GM10266 (cell line): Measurements from ENCODE around the gene ZXDC.

Source experiments
- DNase-seq: peaks from one replicate; pipeline ENCODE4 v3.0.0; 2012; ENCODE audit errors: extremely low spot score
- TF ChIP-seq, protein P1 (sequence below): IDR thresholded peaks from 2 replicates; pipeline ENCODE4 v1.5.1; 2012; ENCODE audit warnings: mild to moderate bottlenecking, low read depth; ENCODE audit not compliant: control insufficient read depth, insufficient read depth; ENCODE audit errors: missing control alignments

ZXDC gene

DNA sequence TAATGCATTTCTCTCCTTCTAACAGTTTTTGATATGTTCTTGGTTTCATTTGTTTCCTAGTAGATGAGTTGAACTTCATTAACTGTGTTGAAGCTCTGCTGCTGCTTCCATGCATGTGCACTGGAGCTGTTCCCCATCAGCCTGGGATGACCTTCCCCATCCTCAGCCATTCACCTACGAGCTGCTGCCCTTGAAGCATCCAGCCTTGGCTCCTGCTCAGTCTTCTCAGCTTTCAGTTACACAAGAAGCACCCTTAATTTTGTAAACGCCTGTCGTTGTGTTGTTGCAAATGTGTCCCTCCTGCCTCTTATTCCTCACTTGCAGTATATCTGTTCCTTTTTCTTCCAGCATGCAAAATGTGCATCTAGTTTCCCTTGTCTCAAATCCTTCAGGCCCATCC lies 8.5 kb upstream of the ZXDC start:
- no peak for DNase-seq
- TF ChIP-seq, protein P1, sequence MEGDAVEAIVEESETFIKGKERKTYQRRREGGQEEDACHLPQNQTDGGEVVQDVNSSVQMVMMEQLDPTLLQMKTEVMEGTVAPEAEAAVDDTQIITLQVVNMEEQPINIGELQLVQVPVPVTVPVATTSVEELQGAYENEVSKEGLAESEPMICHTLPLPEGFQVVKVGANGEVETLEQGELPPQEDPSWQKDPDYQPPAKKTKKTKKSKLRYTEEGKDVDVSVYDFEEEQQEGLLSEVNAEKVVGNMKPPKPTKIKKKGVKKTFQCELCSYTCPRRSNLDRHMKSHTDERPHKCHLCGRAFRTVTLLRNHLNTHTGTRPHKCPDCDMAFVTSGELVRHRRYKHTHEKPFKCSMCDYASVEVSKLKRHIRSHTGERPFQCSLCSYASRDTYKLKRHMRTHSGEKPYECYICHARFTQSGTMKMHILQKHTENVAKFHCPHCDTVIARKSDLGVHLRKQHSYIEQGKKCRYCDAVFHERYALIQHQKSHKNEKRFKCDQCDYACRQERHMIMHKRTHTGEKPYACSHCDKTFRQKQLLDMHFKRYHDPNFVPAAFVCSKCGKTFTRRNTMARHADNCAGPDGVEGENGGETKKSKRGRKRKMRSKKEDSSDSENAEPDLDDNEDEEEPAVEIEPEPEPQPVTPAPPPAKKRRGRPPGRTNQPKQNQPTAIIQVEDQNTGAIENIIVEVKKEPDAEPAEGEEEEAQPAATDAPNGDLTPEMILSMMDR: no peak

DNA sequence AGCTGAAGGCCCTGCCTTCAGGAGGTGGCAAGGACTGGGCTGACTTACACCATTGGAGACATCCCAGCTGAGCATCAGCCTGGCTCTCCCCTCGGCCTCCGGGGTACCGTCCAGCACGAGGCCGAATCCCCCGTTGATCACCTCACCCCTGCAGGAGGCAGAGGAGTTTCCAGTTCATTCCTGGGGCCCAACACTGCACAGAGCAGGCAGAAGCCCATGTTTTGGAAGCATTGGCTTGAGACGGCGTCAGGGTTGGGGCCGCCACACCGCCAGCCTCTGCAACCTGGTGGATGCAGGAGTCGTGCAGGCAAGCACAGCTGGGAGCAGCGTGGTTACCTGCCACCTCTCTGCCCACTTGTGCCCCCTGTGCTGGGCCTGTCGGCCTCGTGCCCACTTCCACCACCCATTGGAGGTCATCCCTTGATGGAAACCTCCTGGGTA lies 7.7 kb upstream of the ZXDC start:
- TF ChIP-seq, protein P1: no peak
- DNase-seq: no peak

DNA sequence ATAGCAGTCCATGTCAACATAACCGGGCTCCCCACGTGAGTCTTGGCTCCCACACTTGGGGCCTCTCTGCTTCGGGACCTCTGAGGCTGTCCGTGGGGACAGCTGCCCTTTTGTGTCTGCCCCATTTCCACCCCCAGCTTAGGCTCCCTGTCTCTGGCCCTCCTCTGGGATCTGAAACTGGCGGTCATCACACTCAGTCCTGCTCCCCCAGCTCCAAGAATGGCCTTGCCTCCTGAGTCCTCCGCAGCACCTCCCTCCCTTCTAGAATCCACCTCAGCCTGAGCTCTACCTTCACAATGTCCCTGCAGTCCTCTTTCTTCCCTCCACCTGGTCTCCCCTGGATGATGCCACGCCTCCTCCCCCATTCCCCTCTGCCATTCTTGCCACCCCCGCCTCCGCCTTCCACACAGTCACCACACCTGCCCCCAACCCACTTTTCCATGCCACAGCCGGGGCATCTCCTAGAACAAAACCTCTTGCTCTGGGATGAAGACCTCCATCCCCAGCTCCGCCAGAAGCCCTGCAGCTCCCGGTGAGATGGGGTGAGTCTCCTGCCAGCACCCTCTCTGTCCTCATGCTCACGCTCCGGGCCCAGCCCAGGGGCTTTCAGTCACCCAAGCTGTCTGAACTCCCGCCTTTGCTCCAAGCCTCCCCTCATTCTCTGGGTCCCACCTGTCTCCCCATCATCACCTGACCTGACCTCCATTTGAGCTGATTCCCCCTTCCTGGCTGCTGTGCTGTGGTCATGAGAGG lies 7.0 kb upstream of the ZXDC start:
- no peak for DNase-seq

DNA sequence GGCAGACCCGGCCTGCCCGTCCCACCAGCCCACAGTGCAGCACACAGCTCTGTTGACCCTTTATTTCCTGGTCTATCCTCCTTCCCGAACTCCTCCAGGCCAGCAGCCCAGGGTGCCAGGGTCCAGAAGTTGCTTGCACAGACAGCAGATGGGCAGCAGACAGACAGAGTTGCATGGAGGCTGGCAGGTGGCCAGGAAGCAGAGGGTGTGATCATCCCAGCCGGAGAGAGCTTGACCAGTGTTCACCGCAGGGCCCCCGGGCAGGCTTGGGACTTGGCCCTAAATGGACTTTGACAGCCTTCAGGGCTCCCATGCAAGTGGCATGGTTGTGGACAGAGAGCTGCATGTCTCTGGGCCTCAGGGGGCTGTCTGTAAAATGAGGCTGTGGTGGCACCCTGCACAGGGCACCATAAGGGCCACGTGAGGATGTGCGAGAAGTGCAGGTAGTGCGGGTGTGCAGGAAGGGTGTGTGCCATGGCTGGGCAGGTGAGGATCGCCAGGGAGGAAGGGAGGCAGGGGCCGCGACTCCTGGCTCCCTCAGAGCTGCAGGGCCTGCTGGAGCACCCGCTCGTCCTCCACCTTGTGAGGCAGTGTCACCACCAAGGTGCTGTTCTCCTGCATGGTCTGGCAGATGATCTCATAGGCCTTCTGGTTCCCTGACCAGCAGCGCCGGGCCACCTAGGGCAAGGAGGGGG lies 6.3 kb upstream of the ZXDC start:
- TF ChIP-seq, protein P1: no peak
- no peak for DNase-seq

More for the DNA sequence above, 7.0 kb upstream of the ZXDC start:
- TF ChIP-seq, protein P1: no peak

DNA sequence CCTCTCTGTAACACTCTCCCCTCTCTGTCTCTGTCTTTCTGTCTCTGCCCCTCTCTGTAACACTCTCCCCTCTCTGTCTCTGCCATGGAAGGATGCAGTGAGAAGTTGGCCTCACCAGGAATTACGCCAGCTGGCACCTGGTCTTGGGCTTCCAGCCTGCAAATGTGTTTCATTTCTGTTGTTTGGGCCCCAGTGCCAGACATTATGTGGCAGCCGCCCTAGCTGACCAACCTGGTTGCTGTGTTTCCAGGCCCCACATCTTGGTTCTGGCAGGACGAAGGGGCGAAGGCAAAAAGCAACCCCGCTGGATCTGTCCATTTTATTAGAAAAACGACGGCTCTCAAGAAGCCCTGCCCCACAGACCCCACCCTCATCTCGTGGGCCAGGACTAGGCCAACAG lies 5.2 kb upstream of the ZXDC start:
- TF ChIP-seq, protein P1: no peak
- DNase-seq: no peak

DNA sequence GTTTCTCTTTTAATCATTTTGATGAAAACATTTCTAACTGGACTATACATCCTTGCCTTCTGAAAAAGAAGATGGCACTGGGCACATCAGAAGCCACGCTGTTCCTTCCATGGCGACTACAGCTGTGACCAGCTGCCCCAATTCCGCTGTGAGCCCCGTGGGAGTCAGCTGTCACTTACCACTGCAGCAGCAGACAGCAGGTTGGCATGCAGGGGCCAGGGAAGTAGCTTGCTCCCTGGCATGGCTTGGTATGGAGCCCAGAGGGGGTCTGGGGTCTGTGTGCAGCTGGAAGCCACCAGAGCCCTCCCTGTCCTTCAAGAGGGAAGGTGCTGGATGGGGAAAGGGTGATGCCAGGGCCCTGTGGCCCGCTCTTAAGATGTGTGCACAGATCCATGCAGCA lies 4.5 kb upstream of the ZXDC start:
- TF ChIP-seq, protein P1: no peak
- no peak for DNase-seq

DNA sequence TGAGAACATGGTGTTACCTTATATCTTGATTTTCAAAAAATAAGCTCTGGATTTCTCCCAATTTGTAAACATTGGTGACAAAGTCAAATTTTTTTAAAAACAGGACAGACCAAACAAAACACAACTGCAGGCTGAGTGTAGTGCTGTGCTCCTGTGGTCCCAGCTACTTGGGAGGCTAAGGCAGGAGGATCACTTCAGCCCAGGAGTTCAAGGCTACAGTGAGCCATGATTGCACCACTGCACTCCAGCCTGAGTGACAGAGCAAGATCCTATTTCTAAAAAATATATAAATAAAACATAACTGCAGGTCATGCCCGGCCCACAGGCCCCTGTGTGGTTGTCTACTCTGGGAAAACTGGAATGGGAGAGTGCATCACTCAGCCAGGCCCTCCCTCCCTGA lies 4.0 kb upstream of the ZXDC start:
- no peak for DNase-seq
- TF ChIP-seq, protein P1: no peak
